AG10803 (cell line): ENCODE measurements around the gene BBS5.
A peak's percentile ranks its signal among the peaks of the same experiment; 100 is the strongest.
"Not testable (repeated sequence)": the region's sequence is repeated elsewhere in the genome, so short reads cannot be mapped to it uniquely, and the experiment has no call there.

Experiments used
- DNase-seq: peaks from one replicate; pipeline ENCODE4 v3.0.0; 2010; ENCODE audit warnings: low read depth
- H3K4me3 ChIP-seq: 2 replicates; pipeline ENCODE4 v1.5.1; 2011; ENCODE audit warnings: mild to moderate bottlenecking, low read length, control low read depth
- TF ChIP-seq, protein P1 (sequence below): conservative IDR thresholded peaks from 2 replicates; pipeline ENCODE4 v1.5.1; 2011; ENCODE audit warnings: mild to moderate bottlenecking, low read length, control low read depth, inconsistent platforms

Gene BBS5

DNA sequence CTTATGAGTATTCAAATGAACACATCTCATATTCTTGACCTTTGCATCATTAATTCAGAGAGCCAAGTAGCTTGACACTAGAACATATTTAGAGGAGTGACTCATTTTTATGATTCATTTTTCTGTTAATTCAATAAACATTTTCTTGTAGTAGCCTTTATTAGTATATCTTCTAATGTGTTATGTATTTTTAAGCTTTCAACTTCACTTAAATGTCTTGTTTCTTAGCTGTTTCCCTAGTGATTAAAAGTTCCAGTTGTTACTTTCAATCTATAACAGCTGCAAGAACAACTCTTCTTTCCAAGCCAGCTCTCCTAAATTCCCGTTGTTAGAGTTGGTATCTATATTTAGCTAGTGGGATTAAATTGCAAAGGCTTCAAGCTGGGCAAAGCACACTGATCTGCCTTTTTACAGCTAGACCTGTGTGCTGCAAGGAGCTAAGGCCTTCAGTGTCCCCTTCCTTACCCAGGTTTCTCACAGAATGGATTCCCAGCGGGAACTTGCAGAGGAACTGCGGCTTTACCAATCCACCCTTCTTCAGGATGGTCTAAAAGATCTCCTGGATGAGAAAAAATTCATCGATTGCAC is 30.1 kb downstream of the BBS5 start, which contains the start of gene KLHL41:
Gene KLHL41 (plus strand): TSS at position 405 of the 588 bp plus-strand sequence. CDS start 77 bp downstream, at position 482.
- no peak within 1 kb of the TSS for H3K4me3 ChIP-seq
- DNase-seq = peak; percentile 19
- TF ChIP-seq, protein P1, sequence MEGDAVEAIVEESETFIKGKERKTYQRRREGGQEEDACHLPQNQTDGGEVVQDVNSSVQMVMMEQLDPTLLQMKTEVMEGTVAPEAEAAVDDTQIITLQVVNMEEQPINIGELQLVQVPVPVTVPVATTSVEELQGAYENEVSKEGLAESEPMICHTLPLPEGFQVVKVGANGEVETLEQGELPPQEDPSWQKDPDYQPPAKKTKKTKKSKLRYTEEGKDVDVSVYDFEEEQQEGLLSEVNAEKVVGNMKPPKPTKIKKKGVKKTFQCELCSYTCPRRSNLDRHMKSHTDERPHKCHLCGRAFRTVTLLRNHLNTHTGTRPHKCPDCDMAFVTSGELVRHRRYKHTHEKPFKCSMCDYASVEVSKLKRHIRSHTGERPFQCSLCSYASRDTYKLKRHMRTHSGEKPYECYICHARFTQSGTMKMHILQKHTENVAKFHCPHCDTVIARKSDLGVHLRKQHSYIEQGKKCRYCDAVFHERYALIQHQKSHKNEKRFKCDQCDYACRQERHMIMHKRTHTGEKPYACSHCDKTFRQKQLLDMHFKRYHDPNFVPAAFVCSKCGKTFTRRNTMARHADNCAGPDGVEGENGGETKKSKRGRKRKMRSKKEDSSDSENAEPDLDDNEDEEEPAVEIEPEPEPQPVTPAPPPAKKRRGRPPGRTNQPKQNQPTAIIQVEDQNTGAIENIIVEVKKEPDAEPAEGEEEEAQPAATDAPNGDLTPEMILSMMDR = no peak

- no peak overlapping the region for H3K4me3 ChIP-seq
- DNase-seq = no peak
- TF ChIP-seq, protein P1 = no peak
Measured at GRCh38 chr2:169509955-169510354, 30.7 kb downstream of the BBS5 start.

- no peak for DNase-seq
- H3K4me3 ChIP-seq = no peak overlapping the region
- TF ChIP-seq, protein P1 = no peak
Measured at GRCh38 chr2:169510496-169510895, 31.2 kb downstream of the BBS5 start.

- TF ChIP-seq, protein P1 = no peak
- no peak for DNase-seq
- H3K4me3 ChIP-seq = no peak overlapping the region
Measured at GRCh38 chr2:169511818-169512217, 32.5 kb downstream of the BBS5 start.

DNA sequence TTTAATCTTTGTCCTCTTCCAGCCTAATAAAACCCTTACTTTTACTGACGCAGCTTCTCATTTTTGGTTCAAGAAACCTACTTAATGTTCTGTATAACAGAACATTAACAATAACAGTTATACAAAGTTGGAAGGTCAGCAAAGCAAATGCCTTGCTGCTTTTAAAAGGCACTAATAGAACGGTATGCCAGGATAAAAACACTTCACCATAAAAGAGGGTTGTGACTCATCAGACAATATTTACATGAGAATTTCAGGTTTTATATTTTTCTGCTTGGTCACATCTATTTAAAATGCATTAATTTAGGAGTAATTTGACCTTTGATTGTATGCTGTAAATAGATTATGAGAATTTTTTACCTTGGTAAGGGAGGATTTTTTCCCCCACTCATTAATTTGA is 33.2 kb downstream of the BBS5 start:
- DNase-seq = no peak
- no peak overlapping the region for H3K4me3 ChIP-seq
- TF ChIP-seq, protein P1 = no peak

- H3K4me3 ChIP-seq = no peak overlapping the region
- TF ChIP-seq, protein P1 = no peak
- no peak for DNase-seq
Measured at GRCh38 chr2:169513094-169513493, 33.8 kb downstream of the BBS5 start.

DNA sequence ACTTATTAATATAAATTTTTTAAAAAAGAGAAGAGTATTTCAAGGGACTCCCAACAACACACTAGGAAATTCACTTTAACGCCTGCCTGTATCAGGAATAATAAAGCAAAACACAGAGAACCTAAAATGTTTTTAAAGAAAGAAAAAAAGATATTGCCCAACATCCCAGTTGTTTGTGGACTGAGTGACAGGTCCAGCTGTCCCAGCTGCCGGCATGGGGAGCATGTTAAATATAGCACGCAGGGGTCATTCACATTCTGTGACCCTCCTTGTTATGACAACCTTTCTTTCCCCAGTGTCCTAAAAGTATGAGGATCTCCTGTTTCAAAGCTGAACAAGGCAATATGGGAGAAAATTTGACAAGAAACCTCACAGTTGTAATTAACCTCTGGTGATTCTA is 34.6 kb downstream of the BBS5 start:
- TF ChIP-seq, protein P1 = no peak
- no peak for DNase-seq
- no peak overlapping the region for H3K4me3 ChIP-seq

GRCh38 chr2:169514758-169515157 is 35.5 kb downstream of the BBS5 start:
- not testable (repeated sequence) for H3K4me3 ChIP-seq, DNase-seq

GRCh38 chr2:169516488-169516995 is 37.2 kb downstream of the BBS5 start:
- not testable (repeated sequence) for H3K4me3 ChIP-seq, DNase-seq
